ENCODE results near the gene BEND4.

- no peak for TF ChIP-seq GATA3 (IDR thresholded peaks at IDR 0.05; ENCODE audit: low read depth, low read length)
- no peak for TF ChIP-seq GATA2 (IDR thresholded peaks at IDR 0.05; ENCODE audit: low read depth, low read length)
These were observed 39.6 kb downstream of the BEND4 start for GRCh38 chr4:42112846-42113245.
